Suprapubic skin (tissue), 4 donors: ENCODE results near the gene ANKRD18B.
"Not testable (repeated sequence)": the region's sequence is repeated elsewhere in the genome, so short reads cannot be mapped to it uniquely, and the experiment has no call there.

ENCODE experiments used
- CTCF ChIP-seq, 2 donors: fragments of 200-600 bp in 1 of 2; fragments of 450-650 bp in 1 of 2; sonication (generic) in 1 of 2; IDR thresholded peaks; one replicate each; pipeline ENCODE4 v1.5.1; 2016 to 2019; ENCODE audit warnings: antibody characterized with exemption in 2 of 2, mild to moderate bottlenecking in 1 of 2, moderate library complexity in 1 of 2
- POLR2A ChIP-seq, 2 donors: fragments of 450-650 bp; IDR thresholded peaks; one replicate each; pipeline ENCODE4 v1.6.1; 2017; ENCODE audit warnings: antibody characterized with exemption in 2 of 2, mild to moderate bottlenecking in 2 of 2, moderate library complexity in 2 of 2
- POLR2AphosphoS5 ChIP-seq, 3 donors: sonication (generic); formaldehyde crosslinking; IDR thresholded peaks; one replicate each; pipeline ENCODE4 v1.6.1; 2017; ENCODE audit warnings: antibody characterized with exemption in 3 of 3

GRCh38 chr9:33528069-33528468, 4.0 kb downstream of the ANKRD18B start:
- not testable (repeated sequence) for TF ChIP-seq POLR2A, CTCF, POLR2AphosphoS5 (IDR thresholded peaks at IDR 0.05)
